Stimulated activated CD8-positive, alpha-beta memory T cell treated with anti-CD3 and anti-CD28 coated beads, Interleukin-4, amount 100 ng/mL, for 48 hours (primary cell): ENCODE measurements around the gene TSPAN7.

Experiments
- DNase-seq: peaks from one replicate; pipeline ENCODE4 v3.0.0-alpha.2; 2020

Gene TSPAN7

DNA sequence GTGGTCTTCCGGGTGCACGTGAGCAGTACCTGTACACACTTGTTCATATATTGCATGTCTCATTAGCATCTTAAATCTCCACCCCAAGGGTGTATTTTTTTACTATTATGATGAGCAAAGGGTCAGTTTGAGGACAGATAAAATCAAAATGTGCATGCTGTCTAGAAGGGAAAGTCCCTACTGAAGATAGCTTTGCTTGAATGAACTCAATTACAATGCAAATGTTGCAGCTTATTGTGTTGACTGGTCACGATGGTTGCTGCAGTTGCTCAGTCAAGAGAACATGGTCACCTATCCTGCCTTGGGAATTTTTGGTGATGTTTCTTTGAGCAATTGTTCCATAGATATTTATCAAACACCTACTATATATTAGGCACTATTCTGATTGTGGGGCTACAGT lies 136.1 kb downstream of the TSPAN7 start:
- DNase-seq: no peak

DNA sequence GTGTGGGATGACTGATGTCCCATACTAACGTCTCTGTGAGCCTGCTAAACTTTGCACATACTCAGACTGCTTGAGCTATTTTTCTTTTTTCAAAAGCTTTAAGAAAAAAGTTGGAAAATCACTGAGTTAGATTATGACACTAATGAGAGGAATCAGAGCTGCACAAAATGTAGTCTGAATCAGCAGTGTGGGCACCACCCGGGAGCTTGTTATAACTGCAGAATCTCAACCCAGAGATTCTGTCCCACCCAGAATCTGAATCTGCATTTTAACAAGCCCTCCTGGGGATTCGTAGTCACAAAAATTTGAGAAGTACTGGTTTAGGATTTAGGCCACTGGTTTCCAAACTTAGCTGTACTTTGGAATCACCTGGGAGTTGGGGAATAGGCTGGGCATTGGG lies 137.8 kb downstream of the TSPAN7 start:
- DNase-seq: no peak

DNA sequence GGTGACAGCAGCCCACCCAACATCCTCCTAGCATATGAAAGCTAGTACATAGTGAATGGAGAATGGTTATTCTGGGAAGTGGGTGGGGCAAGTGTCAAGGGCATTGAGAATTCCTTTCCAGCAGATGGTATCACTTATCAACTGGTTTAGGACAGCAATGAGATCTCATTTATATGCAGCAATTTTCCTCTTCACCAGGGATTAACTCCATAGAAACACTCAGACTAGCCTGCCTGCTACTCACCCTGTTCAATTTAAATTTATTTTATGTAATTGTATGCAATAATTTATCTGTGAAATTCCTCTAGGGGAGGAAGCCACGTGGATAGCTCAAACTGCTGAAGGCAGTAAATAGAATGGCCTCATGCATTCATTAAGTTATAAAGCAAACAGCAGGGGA lies 138.4 kb downstream of the TSPAN7 start:
- DNase-seq: no peak

DNA sequence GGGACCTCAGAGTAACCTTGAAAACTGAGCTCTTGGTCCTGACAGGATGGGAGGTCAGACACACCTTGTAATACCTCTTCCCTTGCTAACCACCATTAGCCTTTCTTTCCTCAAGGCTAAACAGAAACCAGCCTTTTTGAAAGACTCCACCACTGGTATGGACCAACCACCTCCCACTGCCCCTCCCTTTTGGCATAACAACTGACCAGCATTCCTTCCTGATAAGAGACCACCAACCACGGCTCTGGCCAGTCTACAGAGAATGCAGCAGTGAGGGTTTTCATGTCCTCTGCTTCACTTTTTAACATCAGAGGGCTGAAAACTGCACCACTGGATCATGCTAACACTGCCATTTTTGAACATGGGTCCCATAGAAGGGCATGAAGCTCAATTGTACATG lies 139.7 kb downstream of the TSPAN7 start:
- DNase-seq: no peak

DNA sequence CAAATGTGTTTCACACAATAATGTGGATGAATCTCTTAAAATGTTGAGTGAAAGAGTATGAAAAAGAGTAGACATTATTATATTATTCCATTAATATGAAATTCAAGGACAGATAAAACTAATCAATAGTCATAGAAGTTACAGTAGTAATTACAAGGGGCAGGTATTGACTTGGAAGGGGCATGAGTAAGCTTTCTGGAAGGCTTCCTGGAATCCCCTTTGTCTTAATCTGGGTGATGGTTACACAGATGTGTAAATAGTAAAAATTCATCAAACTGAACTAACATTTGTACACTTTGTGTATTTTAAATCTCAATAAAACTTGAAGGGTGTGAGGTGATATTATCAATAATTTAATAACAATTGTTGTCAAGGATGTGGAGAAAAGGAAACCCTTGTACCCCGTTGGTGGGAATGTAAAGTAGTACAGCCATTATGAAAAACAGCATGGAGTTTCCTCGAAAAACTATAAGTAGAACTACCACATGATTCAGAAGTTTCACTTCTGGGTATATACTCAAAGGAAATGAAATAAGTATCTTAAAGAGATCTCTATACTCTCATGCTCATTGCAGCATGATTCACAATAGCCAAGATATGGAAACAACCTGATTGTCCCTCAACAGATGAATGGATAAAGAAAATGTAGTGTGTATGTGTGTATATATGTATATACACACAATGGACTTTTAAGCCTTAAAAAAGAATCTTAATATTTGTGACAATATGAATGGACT lies 143.0 kb downstream of the TSPAN7 start:
- DNase-seq: no peak

DNA sequence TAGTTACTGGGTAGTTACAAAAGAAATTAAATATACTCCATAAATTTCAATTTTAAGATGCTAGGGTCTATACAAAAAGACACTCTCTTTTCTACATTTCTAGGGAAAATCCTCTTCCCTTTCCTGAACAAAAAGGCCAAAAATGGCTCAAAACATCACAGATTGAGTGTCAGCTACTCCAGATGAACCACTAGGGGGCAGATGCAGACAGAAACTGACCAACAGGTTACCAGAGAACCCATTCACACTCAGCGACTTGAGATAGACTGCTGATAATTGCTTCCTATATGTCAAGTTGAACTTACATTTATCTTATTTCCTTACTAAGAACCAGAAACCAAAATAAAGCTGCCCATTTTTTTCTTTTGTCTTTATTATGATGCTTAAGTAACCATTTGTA lies 156.5 kb downstream of the TSPAN7 start:
- no peak for DNase-seq

DNA sequence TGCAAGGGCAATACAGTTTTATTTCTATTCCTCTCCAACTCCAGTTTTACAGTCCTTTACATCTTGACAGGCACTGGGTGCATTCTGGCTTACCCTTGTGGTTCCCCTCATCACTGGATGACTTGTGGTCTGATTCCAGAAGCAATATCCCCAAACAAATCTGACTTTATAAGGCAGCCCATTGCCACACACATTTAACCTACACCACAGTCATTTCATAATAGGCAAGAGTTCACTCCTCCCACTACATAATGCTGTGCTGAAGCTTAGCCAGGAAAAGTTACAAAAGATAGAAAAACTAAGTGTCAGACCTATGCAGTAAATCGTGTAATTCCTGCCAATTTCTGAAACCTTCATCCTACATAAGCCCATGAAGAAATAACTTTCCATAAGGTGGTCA lies 157.0 kb downstream of the TSPAN7 start:
- DNase-seq: no peak

DNA sequence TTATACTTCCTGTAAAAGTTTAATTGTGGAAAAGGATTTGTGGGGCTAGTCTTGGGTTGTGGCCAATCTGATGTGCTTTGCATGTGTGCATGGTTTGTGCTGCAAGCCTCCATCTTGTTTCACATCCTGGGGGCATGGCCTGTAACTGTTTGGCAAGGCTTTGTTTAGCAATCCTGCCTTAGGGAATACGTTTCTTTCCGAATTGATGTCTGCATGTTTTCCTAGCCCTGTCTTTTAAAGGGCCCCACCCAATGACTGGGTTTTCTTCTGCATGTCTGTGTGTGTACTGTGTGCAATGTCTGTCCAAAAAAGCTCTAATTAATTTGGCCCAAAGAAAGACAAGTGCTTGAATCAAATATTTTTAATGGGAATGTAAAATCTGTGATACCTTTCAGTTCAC lies 165.3 kb downstream of the TSPAN7 start:
- no peak for DNase-seq

DNA sequence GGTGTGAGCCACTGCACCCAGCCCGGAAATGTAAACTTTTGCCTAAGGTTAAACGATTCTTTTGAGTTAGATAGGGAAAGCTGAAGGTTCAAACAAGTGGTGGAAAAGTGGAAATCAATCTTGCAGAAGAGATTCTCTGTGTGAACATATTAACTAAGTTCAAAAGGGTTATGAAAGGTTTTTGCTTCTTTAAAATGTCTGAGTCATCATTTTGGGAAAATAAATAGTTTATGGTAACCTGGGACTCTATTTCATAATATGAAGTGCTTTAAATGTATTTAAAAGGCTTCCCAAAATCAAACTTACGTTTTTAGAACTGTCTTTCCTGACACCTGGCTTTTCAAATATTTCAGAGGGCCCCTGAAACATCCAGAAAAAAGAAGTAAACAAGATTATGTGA lies 166.3 kb downstream of the TSPAN7 start:
- no peak for DNase-seq

DNA sequence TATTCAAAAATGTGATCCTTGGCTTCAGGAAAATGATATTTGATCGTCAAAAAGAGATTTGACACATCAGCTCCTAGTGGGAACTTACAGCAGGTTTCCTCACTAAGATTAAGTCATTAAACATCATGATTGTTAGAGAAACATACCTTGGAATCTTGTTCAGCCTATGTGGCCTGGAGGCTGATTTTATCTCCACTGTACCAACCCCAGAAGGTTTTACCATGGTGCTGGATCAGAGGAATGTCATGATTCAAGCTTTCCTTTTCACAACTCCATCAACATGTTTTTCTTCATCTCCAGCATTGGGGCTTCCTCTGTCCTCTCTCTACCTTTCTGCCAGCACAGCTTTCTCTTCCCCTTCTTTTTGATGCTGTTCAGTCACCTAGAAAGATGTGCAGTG lies 171.5 kb downstream of the TSPAN7 start:
- no peak for DNase-seq
